ENCODE measurements around the gene FGR. TPM values are rescaled to one million over a fixed set of nuclear protein-coding genes. Genes with fewer than 3 reads are reported as not detected.

FGR gene
- polyA plus RNA-seq, 6 donors from 2014 or later: 106 to 197 (median 132) TPM

GRCh38 chr1:27666791-27667254 is 31.8 kb upstream of the FGR start:
- no peak for DNase-seq
- no peaks in the 10 kb centered on the region for H3K27me3 Mint-ChIP-seq

GRCh38 chr1:27666294-27666693 is 31.3 kb upstream of the FGR start:
- Mint-ChIP-seq H3K27me3 (no peaks in the 10 kb centered on the region), H3K4me1 (peaks cover 19 to 41% (median 31%) of the 10 kb centered on the region in 3 donors), H3K27ac (no peak overlapping the region), H3K36me3 (peaks cover 0 to 6% of the 10 kb centered on the region in 2 donors), H3K9me3 (no peaks in the 10 kb centered on the region), H3K4me3 (peak overlapping the region in 1 of 8 donors; percentile 59)
- DNase-seq (no peak), ATAC-seq (ENCODE audit: low read depth in 2 of 2) (no peak)

More at GRCh38 chr1:27666791-27667254, 31.8 kb upstream of the FGR start:
- H3K4me1 Mint-ChIP-seq: peaks cover 17 to 41% (median 30%) of the 10 kb centered on the region in 3 donors
- H3K27ac Mint-ChIP-seq: peak overlapping the region in 1 of 6 donors; percentile 38
- peaks cover 0 to 6% of the 10 kb centered on the region in 2 donors for H3K36me3 Mint-ChIP-seq
- ATAC-seq (ENCODE audit: low read depth in 2 of 2): no peak
- H3K4me3 Mint-ChIP-seq: peak overlapping the region in 1 of 8 donors; percentile 44
- H3K9me3 Mint-ChIP-seq: no peaks in the 10 kb centered on the region

GRCh38 chr1:27665016-27665651 is 30.1 kb upstream of the FGR start:
- H3K36me3 Mint-ChIP-seq: peaks cover 0 to 6% of the 10 kb centered on the region in 2 donors
- H3K27ac Mint-ChIP-seq: no peak overlapping the region
- peaks cover 30 to 45% (median 42%) of the 10 kb centered on the region in 3 donors for H3K4me1 Mint-ChIP-seq
- DNase-seq (no peak), ATAC-seq (ENCODE audit: low read depth in 2 of 2) (no peak)
- no peaks in the 10 kb centered on the region for H3K9me3 Mint-ChIP-seq
- H3K27me3 Mint-ChIP-seq: no peaks in the 10 kb centered on the region
- H3K4me3 Mint-ChIP-seq: no peak overlapping the region

GRCh38 chr1:27664291-27664690 is 29.3 kb upstream of the FGR start:
- peaks cover 34 to 45% (median 44%) of the 10 kb centered on the region in 3 donors for H3K4me1 Mint-ChIP-seq
- no peak for ATAC-seq (ENCODE audit: low read depth in 2 of 2)
- H3K36me3 Mint-ChIP-seq: peaks cover 0 to 6% of the 10 kb centered on the region in 2 donors
- no peak overlapping the region for H3K4me3 Mint-ChIP-seq
- no peaks in the 10 kb centered on the region for H3K9me3 Mint-ChIP-seq
- DNase-seq: no peak
- H3K27me3 Mint-ChIP-seq: no peaks in the 10 kb centered on the region
- no peak overlapping the region for H3K27ac Mint-ChIP-seq

- Mint-ChIP-seq H3K4me1 (peaks cover 41 to 52% (median 52%) of the 10 kb centered on the region in 3 donors), H3K36me3 (peaks cover 0 to 6% of the 10 kb centered on the region in 2 donors), H3K27me3 (no peaks in the 10 kb centered on the region), H3K27ac (peak overlapping the region; percentile 98 to 100 (median 99)), H3K9me3 (no peaks in the 10 kb centered on the region), H3K4me3 (peak overlapping the region; percentile 66 to 95 (median 87))
- ATAC-seq (ENCODE audit: low read depth in 2 of 2) (peak; percentile 46 to 54), DNase-seq (peak; percentile 86)
These were observed 27.9 kb upstream of the FGR start for GRCh38 chr1:27662707-27663393.

GRCh38 chr1:27662261-27662660 is 27.3 kb upstream of the FGR start:
- DNase-seq (no peak), ATAC-seq (ENCODE audit: low read depth in 2 of 2) (no peak)
- H3K27ac Mint-ChIP-seq: peak overlapping the region; percentile 99 to 100 (median 99)
- H3K4me1 Mint-ChIP-seq: peaks cover 41 to 53% (median 52%) of the 10 kb centered on the region in 3 donors
- H3K27me3 Mint-ChIP-seq: no peaks in the 10 kb centered on the region
- no peaks in the 10 kb centered on the region for H3K9me3 Mint-ChIP-seq
- peak overlapping the region; percentile 66 to 95 (median 87) for H3K4me3 Mint-ChIP-seq
- peaks cover 0 to 6% of the 10 kb centered on the region in 2 donors for H3K36me3 Mint-ChIP-seq

GRCh38 chr1:27661412-27662075 is 26.6 kb upstream of the FGR start:
- Mint-ChIP-seq H3K27me3 (no peaks in the 10 kb centered on the region), H3K9me3 (no peaks in the 10 kb centered on the region), H3K36me3 (peaks cover 0 to 6% of the 10 kb centered on the region in 2 donors), H3K27ac (peak overlapping the region; percentile 99 to 100 (median 100)), H3K4me3 (peak overlapping the region in 7 of 8 donors; percentile 33 to 94 (median 88)), H3K4me1 (peaks cover 41 to 57% (median 52%) of the 10 kb centered on the region in 3 donors)
- DNase-seq (no peak), ATAC-seq (ENCODE audit: low read depth in 2 of 2) (no peak)

- H3K4me1 Mint-ChIP-seq: peaks cover 41 to 60% (median 55%) of the 10 kb centered on the region in 3 donors
- no peaks in the 10 kb centered on the region for H3K27me3 Mint-ChIP-seq
- H3K27ac Mint-ChIP-seq: peak overlapping the region; percentile 99 to 100 (median 100)
- no peaks in the 10 kb centered on the region for H3K36me3 Mint-ChIP-seq
- H3K4me3 Mint-ChIP-seq: peak overlapping the region; percentile 83 to 96 (median 89)
- DNase-seq: no peak
- no peak for ATAC-seq (ENCODE audit: low read depth in 2 of 2)
- H3K9me3 Mint-ChIP-seq: no peaks in the 10 kb centered on the region
These were observed 25.4 kb upstream of the FGR start for GRCh38 chr1:27660300-27660835.

- Mint-ChIP-seq H3K27me3 (no peaks in the 10 kb centered on the region), H3K36me3 (no peaks in the 10 kb centered on the region), H3K4me3 (peak overlapping the region; percentile 83 to 96 (median 89)), H3K27ac (peak overlapping the region; percentile 99 to 100 (median 100)), H3K9me3 (no peaks in the 10 kb centered on the region), H3K4me1 (peaks cover 46 to 65% (median 62%) of the 10 kb centered on the region in 3 donors)
- DNase-seq (peak; percentile 92), ATAC-seq (ENCODE audit: low read depth in 2 of 2) (peak; percentile 81 to 84)
These were observed 24.7 kb upstream of the FGR start for GRCh38 chr1:27659497-27660299.

- ATAC-seq (ENCODE audit: low read depth in 2 of 2) (peak; percentile 1 to 3), DNase-seq (peak; percentile 52)
- Mint-ChIP-seq H3K27ac (peak overlapping the region; percentile 99 to 100 (median 99)), H3K36me3 (no peaks in the 10 kb centered on the region), H3K4me3 (peak overlapping the region; percentile 83 to 92 (median 88)), H3K27me3 (no peaks in the 10 kb centered on the region), H3K9me3 (no peaks in the 10 kb centered on the region), H3K4me1 (peaks cover 46 to 65% (median 62%) of the 10 kb centered on the region in 3 donors)
These were observed 24.0 kb upstream of the FGR start for GRCh38 chr1:27658951-27659496.

GRCh38 chr1:27656157-27656893 is 21.3 kb upstream of the FGR start:
- ATAC-seq (ENCODE audit: low read depth in 2 of 2) (no peak), DNase-seq (no peak)
- H3K4me3 Mint-ChIP-seq: peak overlapping the region in 1 of 8 donors; percentile 8
- peaks cover 36 to 45% (median 41%) of the 10 kb centered on the region in 3 donors for H3K4me1 Mint-ChIP-seq
- H3K27me3 Mint-ChIP-seq: no peaks in the 10 kb centered on the region
- H3K27ac Mint-ChIP-seq: peak overlapping the region; percentile 45 to 82 (median 72)
- no peaks in the 10 kb centered on the region for H3K9me3 Mint-ChIP-seq
- no peaks in the 10 kb centered on the region for H3K36me3 Mint-ChIP-seq

Measured in naive B cell (primary cell).